Endothelial cell of umbilical vein (primary cell): Measurements from ENCODE around the gene NOD2. TPM values are rescaled to one million over a fixed set of nuclear protein-coding genes. Genes with fewer than 3 reads are reported as not detected.
A peak's percentile ranks its signal among the peaks of the same experiment; 100 is the strongest.

Experiments used
- BruUV-seq: library from RNA; stranded (reverse); fragments of 400-500 nt; replicated peaks from 2 replicates; lab custom pipeline; 2021; lab: Mats Ljungman, UMichigan
- CTCF ChIA-PET: fragments of 300-600, 350-600 bp; sonication (Branson Sonifier 250); formaldehyde crosslinking; loops from one replicate; lab custom pipeline; 2021; ENCODE audit warnings: antibody characterized with exemption, inconsistent platforms; lab: Charles Lee
- POLR2A ChIA-PET: fragments of 300-600, 350-600 bp; sonication (Branson Sonifier 250); formaldehyde crosslinking; loops from one replicate; lab custom pipeline; 2021; ENCODE audit warnings: antibody characterized with exemption, inconsistent platforms; lab: Charles Lee
- DNase-seq: peaks from one replicate; pipeline ENCODE4 v3.0.0-alpha.2; 2011; ENCODE audit warnings: low read depth, low spot score
- FAIRE-seq: peaks from 2 replicates; lab custom pipeline; 2011; peaks lifted over from hg19 to GRCh38; lab: Jason Lieb, UNC
- H2AFZ ChIP-seq: 2 replicates; pipeline ENCODE4 v1.6.0; 2012; ENCODE audit warnings: low read depth, low read length, control low read depth, inconsistent platforms
- H3K27ac ChIP-seq: 2 replicates; pipeline ENCODE4 v1.5.1; 2011; ENCODE audit warnings: low read depth, mild to moderate bottlenecking, control low read depth, low read length, moderate library complexity; ENCODE audit not compliant: insufficient read depth
- H3K27me3 ChIP-seq, 2 experiments: 2 replicates each; pipeline versions ENCODE4 v1.6.0 to v1.6.1; 2011; ENCODE audit warnings: low read length in 2 of 2, mixed read lengths in 1 of 2; ENCODE audit not compliant: control insufficient read depth in 2 of 2, insufficient read depth in 2 of 2
- H3K36me3 ChIP-seq, 2 experiments: 2 replicates in 1 of 2; 3 replicates in 1 of 2; pipeline ENCODE4 v1.5.1; 2011; ENCODE audit warnings: low read length in 2 of 2, mild to moderate bottlenecking in 1 of 2, moderate library complexity in 1 of 2; ENCODE audit not compliant: control insufficient read depth in 2 of 2, insufficient read depth in 2 of 2; ENCODE audit errors: extremely low read depth in 1 of 2
- H3K4me1 ChIP-seq: 3 replicates; pipeline ENCODE4 v1.5.1; 2011; ENCODE audit warnings: mild to moderate bottlenecking, low read length; ENCODE audit not compliant: control insufficient read depth, insufficient read depth; ENCODE audit errors: extremely low read depth
- H3K4me2 ChIP-seq: 2 replicates; pipeline ENCODE4 v1.6.1; 2011; ENCODE audit warnings: low read length, control low read depth, mixed read lengths; ENCODE audit not compliant: insufficient read depth
- H3K4me3 ChIP-seq, 3 experiments: fragments of 200-600 bp in 1 of 3; sonication (generic), shearing (Covaris generic) in 1 of 3; replicated peaks in 1 of 3; 2 replicates each; pipeline ENCODE4 v1.5.1; 2011 to 2016; ENCODE audit warnings: control low read depth in 3 of 3, low read length in 3 of 3, mild to moderate bottlenecking in 2 of 3, inconsistent platforms in 1 of 3, low read depth in 1 of 3, moderate library complexity in 1 of 3; ENCODE audit not compliant: insufficient read depth in 1 of 3
- H3K79me2 ChIP-seq: 2 replicates; pipeline ENCODE4 v1.6.0; 2012; ENCODE audit warnings: low read length, inconsistent platforms; ENCODE audit not compliant: control insufficient read depth, insufficient read depth
- H3K9ac ChIP-seq: replicated peaks from 2 replicates; pipeline ENCODE3; 2011; ENCODE audit warnings: low read length, control low read depth; ENCODE audit not compliant: insufficient read depth; ENCODE audit errors: extremely low read depth
- H3K9me1 ChIP-seq: replicated peaks from 3 replicates; pipeline ENCODE4 v1.6.0; 2011; ENCODE audit warnings: mild to moderate bottlenecking, low read length; ENCODE audit not compliant: control insufficient read depth, insufficient read depth; ENCODE audit errors: extremely low read depth
- H3K9me3 ChIP-seq: replicated peaks from 2 replicates; pipeline ENCODE4 v1.5.1; 2012; ENCODE audit warnings: low read length, inconsistent platforms; ENCODE audit not compliant: control insufficient read depth, insufficient read depth
- H4K20me1 ChIP-seq: replicated peaks from 2 replicates; pipeline ENCODE3; 2011; ENCODE audit warnings: mild to moderate bottlenecking, low read length; ENCODE audit not compliant: control insufficient read depth, insufficient read depth; ENCODE audit errors: extremely low read depth
- EZH2 ChIP-seq: IDR thresholded peaks from 2 replicates; pipeline ENCODE4 v1.6.1; 2012; ENCODE audit warnings: borderline replicate concordance, low read depth, mild to moderate bottlenecking, moderate library complexity, low read length, inconsistent platforms; ENCODE audit not compliant: severe bottlenecking
- POLR2A ChIP-seq: IDR thresholded peaks from 2 replicates; pipeline ENCODE4 v1.6.1; 2012; ENCODE audit warnings: low read depth, mild to moderate bottlenecking, control low read depth, low read length
- dilution Hi-C: fragments of 300-500 bp; cut with MboI; formaldehyde crosslinking; loops from one replicate; pipeline ENCODE4 v1.15.0; 2019; ENCODE audit warnings: low sequenced_read_pairs; ENCODE audit not compliant: extremely low pct_ligation_motif_present
- intact Hi-C: fragments of 100-400 bp; cut with micrococcal nuclease; formaldehyde crosslinking; loops from one replicate; pipeline ENCODE4 v1.10.0; 2022
- polyA plus RNA-seq, 4 experiments: library from polyadenylated mRNA; depleted of rRNA in 3 of 4; stranded (reverse) in 3 of 4; unstranded in 1 of 4; fragments of >200 nt; gene quantifications; 2 replicates each; pipeline versions ENCODE4 v1.2.1 to v1.2.3, GENCODE V29; 2011 to 2012; ENCODE audit warnings: missing spikeins in 1 of 4
- total RNA-seq: library from RNA; stranded (reverse); gene quantifications from 2 replicates; pipeline ENCODE4 v1.2.3, GENCODE V29; 2021
- TF ChIP-seq, protein P1 (sequence below), 2 donors: IDR thresholded peaks; 1 replicate in 1 of 2; 2 replicates in 1 of 2; pipeline ENCODE4 v1.5.1; 2011; ENCODE audit warnings: low read length in 2 of 2, mild to moderate bottlenecking in 2 of 2, moderate library complexity in 2 of 2, control low read depth in 1 of 2, inconsistent platforms in 1 of 2, low read depth in 1 of 2; ENCODE audit not compliant: insufficient read depth in 1 of 2; ENCODE audit errors: extremely low read depth in 1 of 2

Gene NOD2
- total and polyA plus RNA-seq, 2 donors (not counting 3 experiments of a cell fraction or from before 2014, with no cell fraction given), result 0.07 to 0.58 TPM

DNA sequence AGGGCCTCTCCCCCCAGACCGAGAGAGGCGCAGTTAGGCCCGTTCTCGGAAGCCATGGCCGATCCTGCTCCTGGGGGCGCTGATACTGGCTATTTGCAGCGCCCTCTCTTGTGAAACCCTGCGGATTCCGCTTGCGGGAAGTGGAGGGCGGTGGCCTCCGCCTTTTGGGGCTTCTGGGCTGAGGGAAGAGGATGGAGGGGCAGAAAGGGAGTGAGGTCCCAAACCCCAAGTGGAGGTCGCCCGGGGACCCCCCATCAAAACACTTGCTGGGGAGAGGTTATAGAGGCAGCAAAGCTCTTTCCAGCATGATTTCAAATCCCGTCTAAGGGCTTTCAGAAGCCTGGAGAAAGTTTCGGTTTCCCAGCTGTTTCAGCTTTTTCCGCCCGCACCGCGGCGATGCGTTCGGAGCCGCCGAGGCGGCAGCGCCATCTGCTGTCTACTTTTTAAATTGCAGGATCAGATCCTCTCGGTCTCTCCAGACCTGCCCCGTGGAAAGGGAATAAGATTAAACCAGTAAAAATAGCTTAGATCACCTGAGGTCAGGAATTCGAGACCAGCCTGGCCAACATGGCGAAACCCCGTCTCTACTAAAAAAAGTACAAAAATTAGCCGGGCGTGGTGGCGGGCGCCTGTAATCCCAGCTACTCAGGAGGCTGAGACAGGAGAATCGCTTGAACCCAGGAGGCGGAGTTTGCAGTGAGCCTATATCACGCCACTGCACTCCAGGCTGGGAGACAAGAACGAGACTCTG, 28.1 kb upstream of the NOD2 start:
- FAIRE-seq (peak; percentile 91), DNase-seq (peak; percentile 77)
- peak overlapping the region; percentile 98 for H2AFZ ChIP-seq
- intact Hi-C loops (loop anchor here (1.0 to 5.0 kb wide), 12 partner anchors 53 to 640 kb away; partner anchors contain the start of genes BRD7, CNEP1R1 and NKD1), dilution Hi-C loops (no loop called here)
- H3K9ac ChIP-seq, result peak overlapping the region; percentile 71
- no peaks in the 10 kb centered on the region for H4K20me1 ChIP-seq
- H3K36me3 ChIP-seq, result no peaks in the 10 kb centered on the region
- no peaks in the 10 kb centered on the region for H3K9me3 ChIP-seq
- BruUV-seq, result no TSS peak
- H3K27me3 ChIP-seq, result no peaks in the 10 kb centered on the region
- no peaks in the 10 kb centered on the region for H3K79me2 ChIP-seq
- POLR2A ChIA-PET, result no interaction called here
- CTCF ChIA-PET, result interaction anchor here (0.6 to 10.9 kb wide), 101 partner anchors 9 to 807 kb away, joined by 3 to 179 read pairs (median 5); partner anchors contain the start of genes ADCY7, BRD7, CNEP1R1 and CYLD
- peak overlapping the region; percentile 85 for H3K4me2 ChIP-seq
- no peaks in the 10 kb centered on the region for H3K9me1 ChIP-seq
- H3K4me3 ChIP-seq, result peak overlapping the region; percentile 42 to 76 (median 72)
- H3K4me1 ChIP-seq, result peaks cover 3% of the 10 kb centered on the region
- no peak overlapping the region for H3K27ac ChIP-seq
- no peak for TF ChIP-seq POLR2A
- TF ChIP-seq EZH2, result no peak
- TF ChIP-seq, protein P1, sequence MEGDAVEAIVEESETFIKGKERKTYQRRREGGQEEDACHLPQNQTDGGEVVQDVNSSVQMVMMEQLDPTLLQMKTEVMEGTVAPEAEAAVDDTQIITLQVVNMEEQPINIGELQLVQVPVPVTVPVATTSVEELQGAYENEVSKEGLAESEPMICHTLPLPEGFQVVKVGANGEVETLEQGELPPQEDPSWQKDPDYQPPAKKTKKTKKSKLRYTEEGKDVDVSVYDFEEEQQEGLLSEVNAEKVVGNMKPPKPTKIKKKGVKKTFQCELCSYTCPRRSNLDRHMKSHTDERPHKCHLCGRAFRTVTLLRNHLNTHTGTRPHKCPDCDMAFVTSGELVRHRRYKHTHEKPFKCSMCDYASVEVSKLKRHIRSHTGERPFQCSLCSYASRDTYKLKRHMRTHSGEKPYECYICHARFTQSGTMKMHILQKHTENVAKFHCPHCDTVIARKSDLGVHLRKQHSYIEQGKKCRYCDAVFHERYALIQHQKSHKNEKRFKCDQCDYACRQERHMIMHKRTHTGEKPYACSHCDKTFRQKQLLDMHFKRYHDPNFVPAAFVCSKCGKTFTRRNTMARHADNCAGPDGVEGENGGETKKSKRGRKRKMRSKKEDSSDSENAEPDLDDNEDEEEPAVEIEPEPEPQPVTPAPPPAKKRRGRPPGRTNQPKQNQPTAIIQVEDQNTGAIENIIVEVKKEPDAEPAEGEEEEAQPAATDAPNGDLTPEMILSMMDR (IDR thresholded peaks at IDR 0.05; ENCODE audit: extremely low read depth in 1 of 2, insufficient read depth in 1 of 2, low read depth in 1 of 2, low read length in 2 of 2), result peak; percentile 77 to 80
